Muscle layer of colon (tissue), 2 donors: Measurements from ENCODE around the gene SERPINA5.
"Not testable (repeated sequence)": the region's sequence is repeated elsewhere in the genome, so short reads cannot be mapped to it uniquely, and the experiment has no call there.

Source experiments
- H3K27ac ChIP-seq: one replicate; pipeline ENCODE4 v1.7.0; 2013; ENCODE audit warnings: low read depth, mild to moderate bottlenecking, low read length, moderate library complexity
- H3K27me3 ChIP-seq, 2 donors: one replicate each; pipeline ENCODE4 v1.7.0; 2013; ENCODE audit warnings: low read length in 2 of 2, mild to moderate bottlenecking in 2 of 2; ENCODE audit not compliant: insufficient read depth in 2 of 2, control insufficient read depth in 1 of 2
- H3K36me3 ChIP-seq: one replicate; pipeline ENCODE4 v1.7.0; 2013; ENCODE audit warnings: mild to moderate bottlenecking, low read length; ENCODE audit not compliant: insufficient read depth
- H3K4me1 ChIP-seq: one replicate; pipeline ENCODE4 v1.7.0; 2013; ENCODE audit warnings: mild to moderate bottlenecking, low read length; ENCODE audit not compliant: insufficient read depth
- H3K4me3 ChIP-seq, 2 donors: one replicate each; pipeline ENCODE4 v1.7.0; 2013; ENCODE audit warnings: low read length in 2 of 2, low read depth in 1 of 2, mild to moderate bottlenecking in 1 of 2, moderate library complexity in 1 of 2
- H3K9ac ChIP-seq: one replicate; pipeline ENCODE4 v1.7.0; 2013; ENCODE audit warnings: low read length
- H3K9me3 ChIP-seq: one replicate; pipeline ENCODE4 v1.7.0; 2013; ENCODE audit warnings: mild to moderate bottlenecking, low read length
- donor health status: abdominal sarcoma.
- donor health status: Adenocarcinoma of cecum.

The SERPINA5 gene

DNA sequence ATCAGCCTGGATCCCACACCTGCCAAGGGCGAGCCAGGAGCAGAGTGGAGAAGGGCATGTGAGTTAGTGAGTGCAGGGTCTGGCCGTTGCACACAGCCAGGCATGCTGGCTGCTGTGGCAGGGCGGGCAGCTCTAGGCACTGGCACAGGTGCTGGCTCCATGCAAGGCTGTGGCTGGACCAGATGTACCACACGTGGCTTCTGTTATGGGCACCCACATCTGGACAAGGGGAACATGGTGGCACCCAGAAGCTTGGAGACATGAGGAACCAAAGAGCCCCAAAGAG lies 51.0 kb downstream of the SERPINA5 start:
- no peaks in the 10 kb centered on the region for H3K36me3 ChIP-seq
- no peaks in the 10 kb centered on the region for H3K4me1 ChIP-seq
- H3K27ac ChIP-seq: no peak overlapping the region
- no peak overlapping the region for H3K4me3 ChIP-seq
- no peak overlapping the region for H3K9ac ChIP-seq
- H3K9me3 ChIP-seq: no peaks in the 10 kb centered on the region
- H3K27me3 ChIP-seq: peaks cover 0 to 3% of the 10 kb centered on the region in 2 donors

DNA sequence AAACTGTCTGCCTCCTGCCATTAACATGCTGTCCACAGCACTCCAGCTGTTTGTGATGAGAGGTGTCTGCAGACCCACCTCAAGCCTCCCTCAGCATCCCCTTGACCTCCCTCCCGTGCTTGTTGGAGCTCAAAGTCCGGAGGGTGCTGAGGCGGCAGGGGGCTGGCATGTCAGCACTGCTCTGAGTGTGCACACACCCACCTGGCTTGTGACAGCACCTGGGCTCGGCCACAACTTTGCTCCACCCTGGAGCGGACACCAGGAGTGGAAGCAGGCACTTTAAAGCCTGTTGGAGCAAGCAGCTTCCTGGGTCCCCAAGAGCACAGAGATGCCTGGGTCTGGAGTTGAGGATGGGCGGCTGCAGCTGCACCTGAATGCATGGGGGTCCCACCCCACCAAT lies 51.9 kb downstream of the SERPINA5 start:
- peaks cover 0 to 3% of the 10 kb centered on the region in 2 donors for H3K27me3 ChIP-seq
- no peaks in the 10 kb centered on the region for H3K9me3 ChIP-seq
- no peak overlapping the region for H3K9ac ChIP-seq
- no peak overlapping the region for H3K27ac ChIP-seq
- H3K4me3 ChIP-seq: no peak overlapping the region
- H3K4me1 ChIP-seq: no peaks in the 10 kb centered on the region
- H3K36me3 ChIP-seq: no peaks in the 10 kb centered on the region

DNA sequence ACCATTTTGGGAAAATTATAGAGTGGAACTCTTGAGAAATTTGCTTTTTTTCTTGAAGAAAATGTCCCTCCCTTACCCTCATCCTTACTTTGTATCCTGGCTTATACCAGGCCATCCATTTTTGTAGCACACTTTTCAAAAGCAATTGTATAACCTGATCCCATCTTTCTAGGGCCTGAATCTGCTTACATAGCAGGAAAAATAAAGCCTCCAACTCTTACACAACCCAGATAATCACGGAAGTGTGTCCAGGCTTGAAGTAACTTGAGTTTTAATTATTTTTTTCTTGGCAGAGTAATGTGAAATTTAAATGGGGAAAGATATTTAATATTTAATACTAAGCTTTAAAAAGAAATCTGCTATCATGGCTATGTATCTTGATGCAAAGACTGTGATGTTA lies 53.9 kb downstream of the SERPINA5 start:
- no peak overlapping the region for H3K27ac ChIP-seq
- H3K9me3 ChIP-seq: no peaks in the 10 kb centered on the region
- H3K4me3 ChIP-seq: no peak overlapping the region
- H3K9ac ChIP-seq: no peak overlapping the region
- no peaks in the 10 kb centered on the region for H3K4me1 ChIP-seq
- H3K27me3 ChIP-seq: peaks cover 0 to 3% of the 10 kb centered on the region in 2 donors
- H3K36me3 ChIP-seq: no peaks in the 10 kb centered on the region

DNA sequence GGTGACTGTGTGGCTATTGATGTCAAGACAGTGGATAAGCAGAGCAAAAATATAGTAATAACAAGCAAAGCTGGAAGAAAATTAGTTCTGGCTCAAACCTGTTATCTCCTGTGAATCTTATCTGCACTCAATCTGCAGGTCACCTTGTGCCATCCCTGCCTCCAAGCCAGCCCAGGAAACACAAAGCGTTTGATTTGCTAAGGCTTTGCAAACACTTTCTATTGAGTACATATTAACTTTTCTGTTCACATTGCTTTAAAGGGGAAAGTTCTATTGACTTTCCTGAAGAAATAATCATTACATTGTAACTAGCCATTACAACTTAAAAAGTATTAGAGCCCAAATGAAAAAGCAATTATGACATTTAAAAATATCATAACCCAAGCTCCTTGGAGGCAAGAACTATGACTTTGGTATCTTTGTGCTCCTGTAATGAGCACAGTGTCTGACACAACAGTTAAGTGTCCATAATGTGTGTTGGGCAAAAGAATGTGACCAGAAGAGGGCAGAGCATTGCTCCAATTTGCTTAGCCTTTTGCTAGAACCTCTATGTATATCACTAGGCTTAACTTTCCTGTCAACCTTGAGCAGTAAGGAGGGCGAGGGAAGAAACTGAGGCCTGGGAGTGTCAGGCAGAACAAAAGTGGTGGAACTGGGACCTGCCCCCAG lies 55.7 kb downstream of the SERPINA5 start:
- Histone ChIP-seq H3K9ac (no peak overlapping the region), H3K27ac (no peak overlapping the region), H3K36me3 (no peaks in the 10 kb centered on the region), H3K4me3 (no peak overlapping the region), H3K4me1 (no peaks in the 10 kb centered on the region), H3K27me3 (no peaks in the 10 kb centered on the region), H3K9me3 (no peaks in the 10 kb centered on the region)

DNA sequence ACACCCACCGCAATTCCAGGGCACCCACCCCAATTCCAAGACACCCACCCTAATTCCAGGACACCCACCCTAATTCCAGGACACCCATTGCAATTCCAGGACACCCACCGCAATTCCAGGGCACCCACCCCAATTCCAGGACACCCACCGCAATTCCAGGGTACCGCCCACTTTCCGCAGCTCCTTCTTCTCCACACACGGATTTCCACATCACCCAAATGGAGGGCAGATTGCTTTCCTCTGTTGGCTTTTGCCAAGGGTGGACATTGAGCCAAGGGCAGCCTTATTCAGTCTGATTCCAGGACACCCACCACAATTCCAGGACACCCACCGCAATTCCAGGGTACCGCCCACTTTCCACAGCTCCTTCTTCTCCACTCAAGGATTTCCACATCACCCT lies 56.6 kb downstream of the SERPINA5 start:
- not testable (repeated sequence) for H3K4me3 ChIP-seq

DNA sequence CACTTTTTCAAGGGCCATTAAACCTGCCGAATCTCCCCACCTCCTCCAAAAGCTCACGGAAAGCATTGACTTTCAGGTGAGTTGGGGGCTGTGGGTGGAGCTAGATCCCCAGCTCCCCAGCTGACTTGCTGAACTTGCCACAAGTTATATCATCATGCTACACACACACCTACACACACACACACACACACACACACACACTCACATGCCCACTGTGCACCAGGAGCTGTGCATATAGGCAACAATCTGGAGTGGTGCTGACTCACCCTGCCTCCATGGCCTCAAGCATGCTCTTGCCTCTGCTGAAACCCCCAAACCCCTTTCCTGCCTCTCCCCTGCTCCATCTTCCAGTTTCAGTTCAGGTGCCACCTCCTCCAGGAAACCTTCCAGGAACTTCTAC lies 57.1 kb downstream of the SERPINA5 start:
- Histone ChIP-seq H3K9ac (no peak overlapping the region), H3K36me3 (no peaks in the 10 kb centered on the region), H3K27ac (no peak overlapping the region), H3K27me3 (no peaks in the 10 kb centered on the region), H3K4me3 (no peak overlapping the region), H3K9me3 (no peaks in the 10 kb centered on the region), H3K4me1 (no peaks in the 10 kb centered on the region)

More for the DNA sequence above, 56.6 kb downstream of the SERPINA5 start:
- H3K27me3 ChIP-seq, H3K36me3 ChIP-seq, H3K9me3 ChIP-seq, H3K9ac ChIP-seq, H3K4me1 ChIP-seq, H3K27ac ChIP-seq: not testable (repeated sequence)

DNA sequence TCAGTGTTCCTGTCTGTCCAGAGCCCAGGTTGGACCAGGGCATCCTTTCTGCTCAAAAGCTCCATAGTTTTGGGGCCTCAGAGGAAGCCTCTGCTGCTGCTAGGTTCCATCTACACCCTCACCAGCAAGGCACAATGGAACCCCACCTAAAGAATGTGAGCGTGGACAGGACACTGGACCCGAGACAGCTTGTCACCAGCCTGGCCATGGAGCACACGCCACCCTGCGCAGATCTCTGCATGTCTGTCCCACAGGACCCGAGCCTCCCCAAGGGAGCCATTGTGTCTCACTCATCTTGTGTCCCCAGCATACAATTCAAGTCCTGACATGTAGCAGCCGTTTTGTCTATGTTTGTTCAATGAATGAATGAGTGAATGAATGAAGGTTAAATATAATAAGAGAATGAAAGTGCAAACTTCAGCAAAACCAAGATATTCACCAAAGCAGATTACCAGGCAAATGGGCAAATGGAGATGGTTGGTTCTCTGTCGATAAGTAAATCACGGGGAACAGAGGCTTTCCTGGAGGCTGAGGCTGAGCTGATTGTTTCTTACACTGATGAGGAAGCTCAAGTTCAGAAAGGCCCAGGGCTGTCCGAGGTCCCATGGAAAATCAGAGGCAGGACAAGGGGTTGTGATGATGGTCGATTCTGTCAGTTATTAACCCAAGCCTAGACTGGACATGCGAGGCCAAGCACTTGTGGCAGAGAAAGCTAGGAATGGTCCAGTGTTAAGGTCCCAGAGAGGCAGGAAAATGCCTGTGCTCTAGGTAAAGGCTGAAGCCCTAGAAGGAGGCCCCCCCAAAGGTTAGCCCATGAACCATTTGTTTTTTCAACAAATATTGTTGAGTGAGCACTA lies 58.0 kb downstream of the SERPINA5 start:
- Histone ChIP-seq H3K9ac (no peak overlapping the region), H3K4me3 (no peak overlapping the region), H3K36me3 (no peaks in the 10 kb centered on the region), H3K27me3 (no peaks in the 10 kb centered on the region), H3K9me3 (no peaks in the 10 kb centered on the region), H3K27ac (no peak overlapping the region), H3K4me1 (no peaks in the 10 kb centered on the region)

DNA sequence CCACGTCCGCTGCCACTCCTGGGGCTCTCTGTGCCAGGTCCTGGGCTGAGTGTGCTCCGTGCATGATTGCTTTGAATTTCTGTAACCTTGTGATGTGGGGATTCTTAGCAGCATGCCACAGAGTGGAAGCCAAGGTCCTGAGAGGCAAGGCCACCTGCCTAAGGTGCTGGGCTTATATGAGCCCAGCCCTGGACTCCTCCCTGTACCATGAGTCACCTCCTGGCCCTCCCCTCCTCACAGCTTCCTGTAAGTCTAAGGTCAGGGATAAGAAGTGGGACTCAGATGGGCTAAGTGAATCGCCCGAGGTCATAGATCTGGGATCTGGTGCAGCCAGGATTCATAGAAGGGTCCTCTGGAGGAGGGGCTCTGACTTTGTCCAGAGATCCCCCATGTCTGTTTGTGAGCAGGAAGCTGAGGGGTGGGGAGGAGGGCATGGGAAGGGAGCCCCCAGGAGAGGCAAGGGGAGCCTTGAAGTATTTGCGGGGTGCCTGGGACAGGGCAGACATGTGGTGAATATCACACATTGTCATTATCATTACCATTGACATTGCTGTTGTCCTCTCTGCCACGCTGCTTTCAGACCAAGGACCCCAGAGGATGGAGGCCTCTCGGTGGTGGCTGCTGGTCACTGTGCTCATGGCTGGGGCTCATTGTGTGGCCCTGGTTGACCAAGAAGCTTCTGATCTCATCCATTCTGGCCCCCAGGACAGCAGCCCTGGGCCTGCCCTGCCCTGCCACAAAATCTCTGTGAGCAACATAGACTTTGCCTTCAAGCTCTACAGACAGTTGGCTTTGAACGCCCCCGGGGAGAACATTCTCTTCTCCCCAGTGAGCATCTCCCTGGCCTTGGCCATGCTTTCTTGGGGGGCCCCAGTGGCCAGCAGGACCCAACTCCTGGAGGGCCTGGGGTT lies 59.8 kb downstream of the SERPINA5 start:
- Histone ChIP-seq H3K27me3 (no peaks in the 10 kb centered on the region), H3K9me3 (no peaks in the 10 kb centered on the region), H3K4me3 (no peak overlapping the region), H3K36me3 (no peaks in the 10 kb centered on the region), H3K9ac (no peak overlapping the region), H3K4me1 (no peaks in the 10 kb centered on the region), H3K27ac (no peak overlapping the region)

DNA sequence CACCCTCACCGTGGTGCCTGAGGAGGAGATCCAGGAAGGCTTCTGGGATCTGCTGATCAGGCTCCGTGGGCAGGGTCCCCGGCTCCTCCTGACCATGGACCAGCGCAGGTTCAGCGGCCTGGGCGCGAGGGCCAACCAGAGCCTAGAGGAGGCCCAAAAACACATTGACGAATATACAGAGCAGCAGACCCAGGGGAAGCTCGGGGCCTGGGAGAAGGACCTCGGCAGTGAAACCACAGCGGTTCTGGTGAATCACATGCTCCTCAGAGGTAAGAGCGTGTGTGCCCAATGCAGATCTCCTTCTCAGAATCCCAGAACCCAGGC lies 60.4 kb downstream of the SERPINA5 start:
- no peak overlapping the region for H3K9ac ChIP-seq
- H3K36me3 ChIP-seq: no peaks in the 10 kb centered on the region
- H3K27me3 ChIP-seq: no peaks in the 10 kb centered on the region
- no peaks in the 10 kb centered on the region for H3K4me1 ChIP-seq
- no peaks in the 10 kb centered on the region for H3K9me3 ChIP-seq
- H3K27ac ChIP-seq: no peak overlapping the region
- H3K4me3 ChIP-seq: no peak overlapping the region
